Keratinocyte (primary cell): ENCODE results near the gene COL25A1. TPM values are rescaled to one million over a fixed set of nuclear protein-coding genes. Genes with fewer than 3 reads are reported as not detected.

Source experiments
- DNase-seq: peaks from one replicate; pipeline ENCODE4 v3.0.0-alpha.2; 2011; ENCODE audit warnings: low read depth, missing footprints, low spot score
- FAIRE-seq: peaks from 2 replicates; lab custom pipeline; 2011; peaks lifted over from hg19 to GRCh38; lab: Jason Lieb, UNC
- H2AFZ ChIP-seq: 2 replicates; pipeline ENCODE4 v1.6.0; 2012; ENCODE audit warnings: low read length, control low read depth, inconsistent platforms; ENCODE audit not compliant: control insufficient read depth
- H3K27ac ChIP-seq: 2 replicates; pipeline ENCODE4 v1.5.1; 2011; ENCODE audit warnings: low read length; ENCODE audit not compliant: control insufficient read depth, insufficient read depth
- H3K27me3 ChIP-seq: 3 replicates; pipeline ENCODE4 v1.6.0; 2011; ENCODE audit warnings: low read length; ENCODE audit not compliant: control insufficient read depth, insufficient read depth; ENCODE audit errors: extremely low read depth
- H3K36me3 ChIP-seq, 2 experiments: 2 replicates in 1 of 2; 3 replicates in 1 of 2; pipeline ENCODE4 v1.5.1; 2011; ENCODE audit warnings: low read length in 2 of 2, mild to moderate bottlenecking in 1 of 2; ENCODE audit not compliant: control insufficient read depth in 2 of 2, insufficient read depth in 2 of 2; ENCODE audit errors: extremely low read depth in 1 of 2
- H3K4me1 ChIP-seq: 3 replicates; pipeline ENCODE4 v1.5.1; 2011; ENCODE audit warnings: low read length; ENCODE audit not compliant: control insufficient read depth, insufficient read depth; ENCODE audit errors: extremely low read depth
- H3K4me2 ChIP-seq: 3 replicates; pipeline ENCODE4 v1.6.0; 2011; ENCODE audit warnings: low read depth, low read length; ENCODE audit not compliant: control insufficient read depth, insufficient read depth; ENCODE audit errors: extremely low read depth
- H3K4me3 ChIP-seq, 3 experiments: fragments of 200-600 bp in 1 of 3; sonication (generic) in 1 of 3; 2 replicates in 2 of 3; 3 replicates in 1 of 3; pipeline ENCODE4 v1.5.1; 2011 to 2016; ENCODE audit warnings: low read length in 3 of 3, mild to moderate bottlenecking in 3 of 3, control low read depth in 2 of 3, inconsistent platforms in 1 of 3, low read depth in 1 of 3, mixed read lengths in 1 of 3, mixed run types in 1 of 3, moderate library complexity in 1 of 3; ENCODE audit not compliant: control insufficient read depth in 2 of 3, insufficient read depth in 2 of 3; ENCODE audit errors: extremely low read depth in 1 of 3
- H3K79me2 ChIP-seq: 2 replicates; pipeline ENCODE4 v1.6.0; 2012; ENCODE audit warnings: low read length; ENCODE audit not compliant: control insufficient read depth, insufficient read depth
- H3K9ac ChIP-seq: 3 replicates; pipeline ENCODE4 v1.6.0; 2011; ENCODE audit warnings: low read length; ENCODE audit not compliant: control insufficient read depth, insufficient read depth; ENCODE audit errors: extremely low read depth
- H3K9me1 ChIP-seq: 3 replicates; pipeline ENCODE4 v1.6.0; 2011; ENCODE audit warnings: low read length; ENCODE audit not compliant: control insufficient read depth, insufficient read depth; ENCODE audit errors: extremely low read depth
- H3K9me3 ChIP-seq: 2 replicates; pipeline ENCODE4 v1.5.1; 2012; ENCODE audit warnings: low read depth, low read length; ENCODE audit not compliant: control insufficient read depth
- H4K20me1 ChIP-seq: 3 replicates; pipeline ENCODE4 v1.6.0; 2011; ENCODE audit warnings: low read length; ENCODE audit not compliant: control insufficient read depth, insufficient read depth; ENCODE audit errors: extremely low read depth
- EZH2 ChIP-seq: IDR thresholded peaks from one replicate; pipeline ENCODE4 v1.6.1; 2012; ENCODE audit warnings: inconsistent platforms, mild to moderate bottlenecking, low read length, moderate library complexity
- dilution Hi-C: fragments of 300-500 bp; cut with MboI; formaldehyde crosslinking; loops from one replicate; pipeline ENCODE4 v1.7.0; 2020; ENCODE audit warnings: low sequenced_read_pairs; ENCODE audit not compliant: extremely low pct_ligation_motif_present
- polyA plus RNA-seq, 5 experiments: library from polyadenylated mRNA; depleted of rRNA in 3 of 5; stranded (reverse) in 3 of 5; stranded (forward) in 1 of 5; unstranded in 1 of 5; fragments of >200 nt; gene quantifications; 1 replicate in 1 of 5; 2 replicates in 3 of 5; 3 replicates in 1 of 5; pipeline versions ENCODE4 v1.2.1 to v1.2.3, GENCODE V29; 2011 to 2012; ENCODE audit warnings: missing spikeins in 2 of 5, low read depth in 1 of 5, low replicate concordance in 1 of 5
- TF ChIP-seq, protein P1 (sequence below), 3 experiments: IDR thresholded peaks in 1 of 3; conservative IDR thresholded peaks in 1 of 3; optimal IDR thresholded peaks in 1 of 3; 2 replicates in 2 of 3; 3 replicates in 1 of 3; pipeline versions ENCODE3 to v1.5.1; 2011; ENCODE audit warnings: low read length in 3 of 3, mild to moderate bottlenecking in 3 of 3, moderate library complexity in 2 of 3, control low read depth in 1 of 3, inconsistent platforms in 1 of 3; ENCODE audit not compliant: insufficient read depth in 2 of 3; ENCODE audit errors: extremely low read depth in 1 of 3

The COL25A1 gene
- polyA plus RNA-seq, 1 donor (not counting 4 experiments of a cell fraction or from before 2014, with no cell fraction given): not detected

DNA sequence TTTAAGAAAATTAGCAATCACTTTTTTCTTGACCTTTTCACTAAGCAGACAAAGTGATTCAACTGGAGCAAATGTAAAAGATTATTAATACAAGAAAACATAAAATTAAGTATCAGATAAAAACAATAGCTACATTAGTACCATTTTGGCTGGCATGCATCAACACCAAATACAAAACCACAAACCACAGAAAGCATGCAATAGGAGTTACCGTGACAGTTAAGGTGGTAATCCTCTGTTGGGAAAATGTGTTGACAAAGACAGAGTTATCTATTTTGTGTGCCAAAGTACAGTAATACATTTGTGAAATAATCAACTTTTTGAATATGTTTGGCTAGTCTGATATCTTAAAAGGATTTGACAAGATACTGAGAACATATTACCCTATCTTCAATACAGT, 449.8 kb downstream of the COL25A1 start:
- H3K27me3 ChIP-seq: peaks cover 3% of the 10 kb centered on the region
- no peak overlapping the region for H3K27ac ChIP-seq
- no peaks in the 10 kb centered on the region for H3K9me3 ChIP-seq
- no peaks in the 10 kb centered on the region for H3K36me3 ChIP-seq
- FAIRE-seq (no peak), DNase-seq (no peak)
- dilution Hi-C loops: no loop called here
- H3K4me1 ChIP-seq: peaks cover 4% of the 10 kb centered on the region
- H3K4me3 ChIP-seq: no peak overlapping the region
- no peaks in the 10 kb centered on the region for H3K79me2 ChIP-seq
- H3K4me2 ChIP-seq: no peak overlapping the region
- H3K9ac ChIP-seq: no peak overlapping the region
- TF ChIP-seq, protein P1, sequence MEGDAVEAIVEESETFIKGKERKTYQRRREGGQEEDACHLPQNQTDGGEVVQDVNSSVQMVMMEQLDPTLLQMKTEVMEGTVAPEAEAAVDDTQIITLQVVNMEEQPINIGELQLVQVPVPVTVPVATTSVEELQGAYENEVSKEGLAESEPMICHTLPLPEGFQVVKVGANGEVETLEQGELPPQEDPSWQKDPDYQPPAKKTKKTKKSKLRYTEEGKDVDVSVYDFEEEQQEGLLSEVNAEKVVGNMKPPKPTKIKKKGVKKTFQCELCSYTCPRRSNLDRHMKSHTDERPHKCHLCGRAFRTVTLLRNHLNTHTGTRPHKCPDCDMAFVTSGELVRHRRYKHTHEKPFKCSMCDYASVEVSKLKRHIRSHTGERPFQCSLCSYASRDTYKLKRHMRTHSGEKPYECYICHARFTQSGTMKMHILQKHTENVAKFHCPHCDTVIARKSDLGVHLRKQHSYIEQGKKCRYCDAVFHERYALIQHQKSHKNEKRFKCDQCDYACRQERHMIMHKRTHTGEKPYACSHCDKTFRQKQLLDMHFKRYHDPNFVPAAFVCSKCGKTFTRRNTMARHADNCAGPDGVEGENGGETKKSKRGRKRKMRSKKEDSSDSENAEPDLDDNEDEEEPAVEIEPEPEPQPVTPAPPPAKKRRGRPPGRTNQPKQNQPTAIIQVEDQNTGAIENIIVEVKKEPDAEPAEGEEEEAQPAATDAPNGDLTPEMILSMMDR (optimal IDR thresholded peaks at IDR 0.05 in 1 of 3, IDR thresholded peaks at IDR 0.05 in 1 of 3, conservative IDR thresholded peaks at IDR 0.05 in 1 of 3; ENCODE audit: extremely low read depth in 1 of 3, insufficient read depth in 2 of 3, low read length in 3 of 3): no peak
- TF ChIP-seq EZH2: no peak
- H2AFZ ChIP-seq: no peak overlapping the region
- H3K9me1 ChIP-seq: no peaks in the 10 kb centered on the region
- no peaks in the 10 kb centered on the region for H4K20me1 ChIP-seq

DNA sequence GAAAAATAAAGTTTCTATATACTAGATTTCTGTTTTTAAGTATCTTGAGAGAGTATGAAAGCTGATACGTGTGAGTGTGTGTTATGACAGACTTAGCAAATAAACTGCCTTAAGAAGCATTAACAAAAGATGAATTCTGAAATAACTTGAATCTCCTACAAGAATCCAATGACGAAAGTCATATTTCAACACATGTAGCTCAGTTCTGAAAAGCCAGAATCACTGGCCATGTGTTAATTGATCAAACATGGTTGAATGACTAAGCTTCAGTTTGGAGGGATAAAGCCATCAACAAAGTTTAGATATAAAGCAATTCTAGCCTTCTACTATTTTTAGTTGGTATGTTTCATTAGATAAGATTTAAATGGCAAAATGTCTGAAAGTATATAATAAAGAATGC, 451.1 kb downstream of the COL25A1 start:
- dilution Hi-C loops: no loop called here
- Histone ChIP-seq H3K9ac (no peak overlapping the region), H3K36me3 (no peaks in the 10 kb centered on the region), H2AFZ (no peak overlapping the region), H3K4me1 (peaks cover 4% of the 10 kb centered on the region), H4K20me1 (no peaks in the 10 kb centered on the region), H3K27ac (no peak overlapping the region), H3K9me3 (no peaks in the 10 kb centered on the region), H3K4me2 (no peak overlapping the region), H3K27me3 (peaks cover 3% of the 10 kb centered on the region), H3K4me3 (no peak overlapping the region), H3K9me1 (no peaks in the 10 kb centered on the region), H3K79me2 (no peaks in the 10 kb centered on the region)
- DNase-seq (no peak), FAIRE-seq (no peak)
- TF ChIP-seq, protein P1 (optimal IDR thresholded peaks at IDR 0.05 in 1 of 3, IDR thresholded peaks at IDR 0.05 in 1 of 3, conservative IDR thresholded peaks at IDR 0.05 in 1 of 3; ENCODE audit: extremely low read depth in 1 of 3, insufficient read depth in 2 of 3, low read length in 3 of 3): no peak
- no peak for TF ChIP-seq EZH2
